Neural progenitor cell (in vitro differentiated cells): Measurements from ENCODE around the gene WDR45. TPM values are rescaled to one million over a fixed set of nuclear protein-coding genes. Genes with fewer than 3 reads are reported as not detected.
A peak's percentile ranks its signal among the peaks of the same experiment; 100 is the strongest.

Source experiments
- DNase-seq: peaks from one replicate; pipeline ENCODE4 v3.0.0-alpha.2; 2016; ENCODE audit warnings: low spot score
- H2AFZ ChIP-seq: fragments of 200-600 bp; sonication (generic); replicated peaks from 2 replicates; pipeline ENCODE4 v1.6.1; 2016; ENCODE audit warnings: antibody characterized with exemption
- H3F3A ChIP-seq: fragments of 200-600 bp; sonication (generic); 2 replicates; pipeline ENCODE4 v1.6.1; 2016; ENCODE audit warnings: antibody characterized with exemption, low read depth
- H3K27ac ChIP-seq: fragments of 200-600 bp; sonication (generic); 2 replicates; pipeline ENCODE4 v1.5.1; 2016; ENCODE audit warnings: mild to moderate bottlenecking
- H3K27me3 ChIP-seq: fragments of 200-600 bp; sonication (generic); 2 replicates; pipeline ENCODE4 v1.6.1; 2016; ENCODE audit warnings: mild to moderate bottlenecking, moderate library complexity
- H3K36me3 ChIP-seq: fragments of 200-600 bp; sonication (generic); 2 replicates; pipeline ENCODE4 v1.5.1; 2016
- H3K4me1 ChIP-seq: fragments of 200-600 bp; sonication (generic); 2 replicates; pipeline ENCODE4 v1.6.1; 2016; ENCODE audit warnings: mixed run types
- H3K4me2 ChIP-seq: fragments of 200-600 bp; sonication (generic); 2 replicates; pipeline ENCODE4 v1.6.1; 2016
- H3K4me3 ChIP-seq: fragments of 200-600 bp; sonication (generic); 2 replicates; pipeline ENCODE4 v1.5.1; 2016
- H3K79me2 ChIP-seq: fragments of 200-600 bp; sonication (generic); 2 replicates; pipeline ENCODE4 v1.6.1; 2016; ENCODE audit warnings: low read depth
- H3K9ac ChIP-seq: fragments of 200-600 bp; sonication (generic); 2 replicates; pipeline ENCODE4 v1.6.1; 2016
- H3K9me3 ChIP-seq: fragments of 200-600 bp; sonication (generic); 2 replicates; pipeline ENCODE4 v1.5.1; 2016; ENCODE audit warnings: low read depth
- H4K20me1 ChIP-seq: fragments of 200-600 bp; sonication (generic); 2 replicates; pipeline ENCODE4 v1.6.1; 2016; ENCODE audit warnings: low read depth
- H3K27ac Mint-ChIP-seq: 3 replicates; pipeline ENCODE4 v1.8.0; 2021; ENCODE audit warnings: mixed read lengths
- H3K27me3 Mint-ChIP-seq: 2 replicates; pipeline ENCODE4 v1.8.0; 2022; ENCODE audit warnings: low read depth, mild to moderate bottlenecking, inconsistent platforms, moderate library complexity, mixed read lengths; ENCODE audit not compliant: insufficient read depth
- H3K36me3 Mint-ChIP-seq: 3 replicates; pipeline ENCODE4 v1.8.0; 2021; ENCODE audit warnings: mixed read lengths
- H3K4me1 Mint-ChIP-seq: 3 replicates; pipeline ENCODE4 v1.8.0; 2021; ENCODE audit warnings: mixed read lengths
- H3K4me3 Mint-ChIP-seq: 3 replicates; pipeline ENCODE4 v1.8.0; 2021; ENCODE audit warnings: mild to moderate bottlenecking, moderate library complexity, mixed read lengths
- H3K9me3 Mint-ChIP-seq: 3 replicates; pipeline ENCODE4 v1.8.0; 2020; ENCODE audit warnings: mixed read lengths
- CTCF ChIP-seq: fragments of 200-600 bp; sonication (generic); IDR thresholded peaks from 2 replicates; pipeline ENCODE4 v1.5.1; 2017; ENCODE audit warnings: antibody characterized with exemption, mild to moderate bottlenecking
- EZH2 ChIP-seq: fragments of 200-600 bp; sonication (generic); IDR thresholded peaks from 2 replicates; pipeline ENCODE4 v1.6.1; 2017; ENCODE audit warnings: antibody characterized with exemption, mild to moderate bottlenecking, moderate library complexity
- EZH2phosphoT487 ChIP-seq: fragments of 200-600 bp; sonication (generic); IDR thresholded peaks from 2 replicates; pipeline ENCODE4 v1.6.1; 2017; ENCODE audit warnings: antibody characterized with exemption
- total RNA-seq: library from RNA; depleted of rRNA; stranded (reverse); fragments of >200 nt; gene quantifications from 2 replicates; pipeline ENCODE4 v1.2.3, GENCODE V29; 2015; ENCODE audit warnings: low replicate concordance

WDR45 gene
- total RNA-seq, 1 donor from 2014 or later, result 19.7 TPM

- H3K27me3 Mint-ChIP-seq, result no peaks in the 10 kb centered on the region
- Histone ChIP-seq H3K36me3 (no peaks in the 10 kb centered on the region), H2AFZ (no peak overlapping the region)
Measured at GRCh38 chrX:49096419-49096818, 16.7 kb upstream of the WDR45 start.

DNA sequence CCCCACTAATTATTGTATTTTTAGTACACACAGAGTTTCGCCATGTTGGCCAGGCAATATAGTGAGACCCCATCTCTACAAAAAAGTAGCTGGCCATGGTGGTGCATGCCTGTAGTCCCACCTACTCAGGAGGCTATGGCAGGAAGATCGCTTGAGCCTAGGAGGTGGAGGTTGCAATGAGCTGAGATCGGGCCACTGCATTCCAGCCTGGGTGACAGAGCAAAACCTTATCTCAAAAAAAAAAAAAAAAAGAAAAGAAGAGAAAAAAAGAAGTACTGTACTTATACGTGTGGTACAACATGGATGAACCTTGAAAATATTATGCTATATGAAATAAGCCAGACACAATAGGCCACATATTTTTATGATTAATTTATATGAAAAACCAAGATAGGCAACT lies 9.9 kb upstream of the WDR45 start:
- Histone ChIP-seq H3K27me3 (no peaks in the 10 kb centered on the region), H3K9me3 (no peaks in the 10 kb centered on the region), H3K27ac (no peak overlapping the region), H3K9ac (no peak overlapping the region), H3F3A (no peaks in the 10 kb centered on the region), H3K36me3 (no peaks in the 10 kb centered on the region), H3K4me1 (no peaks in the 10 kb centered on the region), H4K20me1 (no peaks in the 10 kb centered on the region), H3K4me3 (no peak overlapping the region), H3K79me2 (no peaks in the 10 kb centered on the region), H2AFZ (no peak overlapping the region), H3K4me2 (no peak overlapping the region)
- H3K27me3 Mint-ChIP-seq, result peaks cover 2% of the 10 kb centered on the region
- DNase-seq, result no peak
- no peak overlapping the region for H3K4me3 Mint-ChIP-seq
- H3K4me1 Mint-ChIP-seq, result no peaks in the 10 kb centered on the region
- no peaks in the 10 kb centered on the region for H3K36me3 Mint-ChIP-seq
- TF ChIP-seq EZH2, result no peak
- no peak for TF ChIP-seq CTCF
- no peak for TF ChIP-seq EZH2phosphoT487
- H3K9me3 Mint-ChIP-seq, result peaks cover 3% of the 10 kb centered on the region
- H3K27ac Mint-ChIP-seq, result no peak overlapping the region

More at GRCh38 chrX:49096419-49096818, 16.7 kb upstream of the WDR45 start:
- Histone ChIP-seq H3K4me2 (no peak overlapping the region), H4K20me1 (no peaks in the 10 kb centered on the region), H3K4me3 (no peak overlapping the region), H3K27me3 (no peaks in the 10 kb centered on the region), H3K9me3 (no peaks in the 10 kb centered on the region), H3K9ac (no peak overlapping the region), H3K27ac (no peak overlapping the region), H3K4me1 (no peaks in the 10 kb centered on the region), H3K79me2 (no peaks in the 10 kb centered on the region), H3F3A (no peaks in the 10 kb centered on the region)
- no peak for TF ChIP-seq CTCF
- TF ChIP-seq EZH2phosphoT487, result no peak
- no peak for TF ChIP-seq EZH2
- Mint-ChIP-seq H3K9me3 (peaks cover 5% of the 10 kb centered on the region), H3K27ac (no peak overlapping the region), H3K36me3 (no peaks in the 10 kb centered on the region), H3K4me1 (no peaks in the 10 kb centered on the region), H3K4me3 (no peak overlapping the region)
- no peak for DNase-seq

DNA sequence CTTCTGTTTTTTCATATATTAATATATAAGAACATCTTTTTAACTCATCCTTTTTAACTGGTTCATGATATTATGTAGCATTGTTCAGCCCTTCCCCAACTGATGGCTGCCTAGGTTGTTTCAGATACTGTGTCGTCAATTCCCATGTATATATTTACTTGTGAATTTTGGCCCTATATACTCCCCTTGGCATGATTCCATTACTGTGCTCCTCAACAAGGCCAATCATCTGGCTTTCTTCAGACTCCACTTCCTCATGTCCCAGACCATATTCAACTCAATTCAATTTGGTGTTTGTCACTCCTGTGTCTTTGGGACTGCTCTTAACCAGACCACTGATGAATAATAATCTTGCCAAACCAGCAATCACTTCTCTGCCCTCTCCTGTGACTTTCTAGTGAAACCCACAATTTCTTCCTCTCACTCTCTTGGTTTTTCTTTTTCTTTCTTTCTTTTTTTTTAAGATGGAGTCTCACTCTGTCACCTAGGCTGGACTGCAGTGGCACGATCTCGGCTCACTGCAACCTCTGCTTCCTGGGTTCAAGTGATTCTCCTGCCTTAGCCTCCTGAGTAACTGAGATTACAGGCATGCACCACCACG lies 2.7 kb upstream of the WDR45 start:
- no peak for TF ChIP-seq EZH2phosphoT487
- no peak for TF ChIP-seq EZH2
- TF ChIP-seq CTCF, result no peak
- H3K9ac ChIP-seq, result no peak overlapping the region
- H3K4me1 Mint-ChIP-seq, result peaks cover 4% of the 10 kb centered on the region
- H3K4me3 Mint-ChIP-seq, result peak overlapping the region; percentile 4
- no peaks in the 10 kb centered on the region for H4K20me1 ChIP-seq
- no peak overlapping the region for H2AFZ ChIP-seq
- no peak overlapping the region for H3K4me2 ChIP-seq
- H3K4me3 ChIP-seq, result no peak overlapping the region
- H3K79me2 ChIP-seq, result no peaks in the 10 kb centered on the region
- H3F3A ChIP-seq, result no peaks in the 10 kb centered on the region
- H3K4me1 ChIP-seq, result no peaks in the 10 kb centered on the region
- peaks cover 2% of the 10 kb centered on the region for H3K27me3 Mint-ChIP-seq
- no peak for DNase-seq
- H3K27me3 ChIP-seq, result no peaks in the 10 kb centered on the region
- H3K27ac Mint-ChIP-seq, result no peak overlapping the region
- H3K36me3 Mint-ChIP-seq, result peaks cover 3% of the 10 kb centered on the region
- peaks cover 13% of the 10 kb centered on the region for H3K9me3 Mint-ChIP-seq
- no peaks in the 10 kb centered on the region for H3K9me3 ChIP-seq
- no peak overlapping the region for H3K27ac ChIP-seq
- no peaks in the 10 kb centered on the region for H3K36me3 ChIP-seq
